Glomerular visceral epithelial cell (primary cell): Measurements from ENCODE around the gene UNKL.

ENCODE experiments used
- DNase-seq: peaks from one replicate; pipeline ENCODE4 v3.0.0-alpha.2; 2016; ENCODE audit errors: extremely low spot score

UNKL gene

GRCh38 chr16:1325673-1326371 is 88.7 kb downstream of the UNKL start:
- no peak for DNase-seq

- DNase-seq = no peak
Measured at GRCh38 chr16:1325261-1325660, 89.2 kb downstream of the UNKL start.

- DNase-seq = no peak
Measured at GRCh38 chr16:1324286-1324826, 90.1 kb downstream of the UNKL start.

GRCh38 chr16:1323296-1324239 is 90.9 kb downstream of the UNKL start:
- DNase-seq = no peak

DNA sequence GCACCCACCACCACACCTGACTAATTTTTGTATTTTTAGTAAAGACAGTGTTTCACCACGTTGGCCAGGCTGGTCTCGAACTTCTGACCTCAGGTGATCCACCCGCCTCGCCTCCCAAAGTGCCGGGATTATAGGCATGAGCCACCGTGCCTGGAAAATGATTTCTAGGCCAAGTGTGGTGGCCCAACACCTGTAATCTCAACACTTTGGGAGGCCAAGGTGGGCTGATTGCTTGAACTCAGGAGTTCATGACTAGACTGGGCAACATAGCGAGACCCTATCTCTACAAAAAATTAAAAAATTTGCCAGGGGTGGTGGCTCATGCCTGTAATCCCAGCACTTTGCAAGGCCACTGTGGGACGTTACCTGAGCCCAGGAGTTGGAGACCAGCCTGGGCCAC is 92.1 kb downstream of the UNKL start:
- no peak for DNase-seq

- no peak for DNase-seq
Measured at GRCh38 chr16:1320658-1321240, 93.8 kb downstream of the UNKL start.

- no peak for DNase-seq
Measured at GRCh38 chr16:1320097-1320496, 94.4 kb downstream of the UNKL start.

- no peak for DNase-seq
Measured at GRCh38 chr16:1319041-1319440, 95.5 kb downstream of the UNKL start.

DNA sequence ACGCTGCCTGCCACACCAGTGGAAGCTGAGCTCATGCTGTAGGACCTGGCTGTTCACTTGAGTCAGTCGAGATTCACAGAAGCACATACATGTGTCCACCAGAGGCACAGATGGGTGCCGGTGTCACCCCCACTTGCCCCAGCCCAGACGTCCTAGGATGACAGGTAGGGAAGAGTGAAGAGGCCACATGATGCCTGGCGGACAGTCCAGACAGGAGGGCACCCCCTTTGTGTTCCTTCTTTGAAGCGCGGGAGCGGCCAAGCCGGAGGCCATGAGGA is 96.3 kb downstream of the UNKL start:
- DNase-seq = no peak

- no peak for DNase-seq
Measured at GRCh38 chr16:1317479-1318267, 96.8 kb downstream of the UNKL start.

GRCh38 chr16:1316033-1316405 is 98.5 kb downstream of the UNKL start:
- DNase-seq = no peak

DNA sequence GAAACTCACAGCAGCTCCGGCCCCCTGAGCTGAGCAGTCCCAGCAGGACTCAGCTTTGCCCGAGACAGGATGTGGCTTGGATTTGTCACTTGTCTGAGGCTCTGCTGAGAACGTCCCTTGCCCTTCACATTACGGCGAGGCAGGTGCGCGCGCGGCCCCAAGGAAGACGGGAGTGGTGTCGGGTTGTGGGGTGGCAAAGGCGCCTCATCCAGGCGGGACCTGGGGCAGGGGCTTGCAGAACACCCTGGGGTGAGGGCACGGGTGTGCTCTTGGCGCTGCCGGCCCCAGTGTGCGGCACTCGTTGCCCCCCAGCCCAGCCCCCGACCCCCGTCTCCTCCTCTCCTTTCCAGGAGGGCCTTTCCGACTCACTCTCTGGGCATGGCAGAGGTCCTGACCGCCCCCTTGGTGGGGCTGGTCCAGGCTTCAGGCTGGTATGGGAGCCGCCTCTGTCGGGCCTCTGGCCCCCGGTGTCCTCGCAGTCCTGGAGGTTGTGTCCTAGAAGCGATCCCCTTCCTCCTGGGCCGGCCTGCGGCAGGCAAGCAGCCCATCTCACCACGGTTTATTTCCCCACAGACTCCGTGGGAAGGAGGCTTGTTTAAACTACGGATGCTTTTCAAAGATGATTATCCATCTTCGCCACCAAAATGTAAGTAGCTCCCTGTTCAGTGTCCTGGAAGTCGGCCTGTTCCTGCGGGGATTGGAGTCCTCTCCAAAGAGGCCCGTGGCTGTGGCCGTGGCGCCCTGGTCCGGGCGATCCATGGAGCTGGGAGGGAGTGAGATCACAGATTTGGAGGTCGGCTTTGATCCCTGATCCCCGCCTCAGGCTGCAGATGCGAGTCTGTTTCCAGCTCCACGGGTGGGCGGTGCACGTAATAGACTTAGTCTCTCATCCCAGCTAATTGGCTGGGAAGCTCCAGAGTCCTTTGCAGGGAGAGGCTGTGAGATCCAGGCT is 99.1 kb downstream of the UNKL start:
- no peak for DNase-seq

DNA sequence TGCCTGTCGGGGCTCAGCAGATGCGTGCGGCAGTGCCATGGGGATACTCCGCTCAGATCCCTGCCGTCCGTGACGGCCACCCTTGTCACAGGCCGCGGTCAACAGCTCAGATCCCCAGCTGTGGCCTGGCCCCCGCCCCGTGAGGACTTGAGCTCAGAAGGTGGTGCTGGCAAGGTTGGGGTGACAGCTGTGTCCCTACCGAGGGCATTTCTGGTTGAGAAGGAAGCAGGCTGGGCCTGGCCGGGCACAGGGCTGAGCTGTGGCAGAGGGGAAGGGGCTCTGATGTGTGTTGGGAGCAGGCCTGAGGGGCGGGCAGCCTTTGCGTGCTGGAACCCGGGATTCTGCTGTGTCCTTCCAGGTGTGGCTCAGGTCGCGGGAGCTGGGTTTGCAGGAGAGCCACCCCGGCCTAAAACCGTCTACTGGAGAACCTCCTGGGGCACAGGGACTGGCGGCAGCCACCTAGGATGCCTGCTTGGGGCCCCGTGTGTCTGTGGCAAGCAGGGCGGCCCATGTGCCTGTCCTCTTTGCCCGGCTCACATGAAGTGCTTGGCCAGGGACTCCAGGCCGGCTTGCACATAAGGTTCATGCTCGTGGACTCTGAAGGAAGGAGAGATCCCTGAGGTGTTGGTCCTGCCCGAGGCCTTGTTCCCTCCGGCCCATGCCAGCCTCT is 100.0 kb downstream of the UNKL start:
- no peak for DNase-seq

GRCh38 chr16:1313721-1314369 is 100.7 kb downstream of the UNKL start:
- DNase-seq = no peak
